Measurements from ENCODE around the gene GPR35. TPM values are rescaled to one million over a fixed set of nuclear protein-coding genes. Genes with fewer than 3 reads are reported as not detected.

Gene GPR35
- total RNA-seq, 1 experiment from 2014 or later, result 0.22 TPM

DNA sequence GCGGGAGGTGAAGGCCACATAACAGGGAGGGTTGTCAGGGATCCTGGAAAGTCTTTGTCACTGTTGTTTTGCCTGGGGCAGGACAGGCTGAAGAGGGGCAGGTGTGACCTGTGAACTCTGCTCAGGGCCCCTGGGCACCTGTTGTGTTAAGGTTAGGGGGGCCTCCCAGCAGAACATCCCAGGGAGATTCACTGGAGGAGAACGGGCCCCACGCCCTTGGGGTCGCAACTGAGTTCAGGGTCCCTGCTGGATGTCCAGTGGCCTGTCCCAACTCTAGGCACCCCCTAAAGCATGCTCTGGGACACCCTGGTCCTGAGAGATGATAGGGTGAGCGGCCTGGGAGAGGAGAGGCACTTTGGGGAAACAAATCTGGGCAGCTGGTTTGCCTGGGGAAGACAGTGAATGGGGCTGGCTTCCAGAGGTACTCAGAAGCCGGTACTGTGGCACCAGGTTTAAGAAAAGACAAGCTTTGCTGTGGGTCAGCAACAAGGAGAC, 22.9 kb downstream of the GPR35 start:
- Mint-ChIP-seq H3K9me3 (peaks cover 8% of the 10 kb centered on the region), H3K27me3 (ENCODE audit: low read depth) (peaks cover 3% of the 10 kb centered on the region)

More for the DNA sequence above, 22.9 kb downstream of the GPR35 start:
- H3K36me3 Mint-ChIP-seq, result no peaks in the 10 kb centered on the region
- no peak for TF ChIP-seq NR3C1 (CRISPR knock-in tag; conservative IDR thresholded peaks at IDR 0.05; ENCODE audit: low read depth)
- no peak for TF ChIP-seq ZNF138 (CRISPR knock-in tag; conservative IDR thresholded peaks at IDR 0.05)
- no peak for TF ChIP-seq ERG (CRISPR knock-in tag; IDR thresholded peaks at IDR 0.05)
- no peak for TF ChIP-seq PRRX2 (CRISPR knock-in tag; IDR thresholded peaks at IDR 0.05)
- TF ChIP-seq, protein P1, sequence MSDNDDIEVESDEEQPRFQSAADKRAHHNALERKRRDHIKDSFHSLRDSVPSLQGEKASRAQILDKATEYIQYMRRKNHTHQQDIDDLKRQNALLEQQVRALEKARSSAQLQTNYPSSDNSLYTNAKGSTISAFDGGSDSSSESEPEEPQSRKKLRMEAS (CRISPR knock-in tag; IDR thresholded peaks at IDR 0.05), result no peak
- no peak for TF ChIP-seq ZNF263 (CRISPR knock-in tag; IDR thresholded peaks at IDR 0.05; ENCODE audit: low read depth)
- TF ChIP-seq CBFB (CRISPR knock-in tag; IDR thresholded peaks at IDR 0.05; ENCODE audit: low read depth), result no peak
- TF ChIP-seq ATF2 (CRISPR knock-in tag; IDR thresholded peaks at IDR 0.05; ENCODE audit: borderline replicate concordance, low read depth), result no peak
- TF ChIP-seq, protein P2, sequence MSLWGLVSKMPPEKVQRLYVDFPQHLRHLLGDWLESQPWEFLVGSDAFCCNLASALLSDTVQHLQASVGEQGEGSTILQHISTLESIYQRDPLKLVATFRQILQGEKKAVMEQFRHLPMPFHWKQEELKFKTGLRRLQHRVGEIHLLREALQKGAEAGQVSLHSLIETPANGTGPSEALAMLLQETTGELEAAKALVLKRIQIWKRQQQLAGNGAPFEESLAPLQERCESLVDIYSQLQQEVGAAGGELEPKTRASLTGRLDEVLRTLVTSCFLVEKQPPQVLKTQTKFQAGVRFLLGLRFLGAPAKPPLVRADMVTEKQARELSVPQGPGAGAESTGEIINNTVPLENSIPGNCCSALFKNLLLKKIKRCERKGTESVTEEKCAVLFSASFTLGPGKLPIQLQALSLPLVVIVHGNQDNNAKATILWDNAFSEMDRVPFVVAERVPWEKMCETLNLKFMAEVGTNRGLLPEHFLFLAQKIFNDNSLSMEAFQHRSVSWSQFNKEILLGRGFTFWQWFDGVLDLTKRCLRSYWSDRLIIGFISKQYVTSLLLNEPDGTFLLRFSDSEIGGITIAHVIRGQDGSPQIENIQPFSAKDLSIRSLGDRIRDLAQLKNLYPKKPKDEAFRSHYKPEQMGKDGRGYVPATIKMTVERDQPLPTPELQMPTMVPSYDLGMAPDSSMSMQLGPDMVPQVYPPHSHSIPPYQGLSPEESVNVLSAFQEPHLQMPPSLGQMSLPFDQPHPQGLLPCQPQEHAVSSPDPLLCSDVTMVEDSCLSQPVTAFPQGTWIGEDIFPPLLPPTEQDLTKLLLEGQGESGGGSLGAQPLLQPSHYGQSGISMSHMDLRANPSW (CRISPR knock-in tag; conservative IDR thresholded peaks at IDR 0.05; ENCODE audit: low read depth), result no peak
- no peak for TF ChIP-seq FOXP1 (CRISPR knock-in tag; IDR thresholded peaks at IDR 0.05; ENCODE audit: borderline replicate concordance)
- no peak for TF ChIP-seq NFATC4 (CRISPR knock-in tag; IDR thresholded peaks at IDR 0.05)
- no peak for TF ChIP-seq MLX (CRISPR knock-in tag; IDR thresholded peaks at IDR 0.05)
- TF ChIP-seq ZNF396 (CRISPR knock-in tag; IDR thresholded peaks at IDR 0.05; ENCODE audit: borderline replicate concordance), result no peak
- no peak for TF ChIP-seq JAZF1 (CRISPR knock-in tag; IDR thresholded peaks at IDR 0.05)
- TF ChIP-seq ZNF219 (CRISPR knock-in tag; IDR thresholded peaks at IDR 0.05; ENCODE audit: borderline replicate concordance), result no peak
- TF ChIP-seq, protein P3, sequence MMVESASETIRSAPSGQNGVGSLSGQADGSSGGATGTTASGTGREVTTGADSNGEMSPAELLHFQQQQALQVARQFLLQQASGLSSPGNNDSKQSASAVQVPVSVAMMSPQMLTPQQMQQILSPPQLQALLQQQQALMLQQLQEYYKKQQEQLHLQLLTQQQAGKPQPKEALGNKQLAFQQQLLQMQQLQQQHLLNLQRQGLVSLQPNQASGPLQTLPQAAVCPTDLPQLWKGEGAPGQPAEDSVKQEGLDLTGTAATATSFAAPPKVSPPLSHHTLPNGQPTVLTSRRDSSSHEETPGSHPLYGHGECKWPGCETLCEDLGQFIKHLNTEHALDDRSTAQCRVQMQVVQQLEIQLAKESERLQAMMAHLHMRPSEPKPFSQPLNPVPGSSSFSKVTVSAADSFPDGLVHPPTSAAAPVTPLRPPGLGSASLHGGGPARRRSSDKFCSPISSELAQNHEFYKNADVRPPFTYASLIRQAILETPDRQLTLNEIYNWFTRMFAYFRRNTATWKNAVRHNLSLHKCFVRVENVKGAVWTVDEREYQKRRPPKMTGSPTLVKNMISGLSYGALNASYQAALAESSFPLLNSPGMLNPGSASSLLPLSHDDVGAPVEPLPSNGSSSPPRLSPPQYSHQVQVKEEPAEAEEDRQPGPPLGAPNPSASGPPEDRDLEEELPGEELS (CRISPR knock-in tag; IDR thresholded peaks at IDR 0.05), result no peak
- TF ChIP-seq ELF4 (CRISPR knock-in tag; IDR thresholded peaks at IDR 0.05; ENCODE audit: low read depth), result no peak
- TF ChIP-seq SMAD3 (CRISPR knock-in tag; IDR thresholded peaks at IDR 0.05; ENCODE audit: borderline replicate concordance), result no peak
- no peak for TF ChIP-seq ZNF423 (CRISPR knock-in tag; IDR thresholded peaks at IDR 0.05)
- TF ChIP-seq CREM (CRISPR knock-in tag; IDR thresholded peaks at IDR 0.05), result no peak
- H3K27ac Mint-ChIP-seq, result no peak overlapping the region
- CTCF ChIA-PET, result interaction anchor here (0.7 to 2.0 kb wide), 6 partner anchors 7 to 1108 kb away, joined by 3 to 16 read pairs (median 4); no protein-coding TSS in a partner anchor
- ATAC-seq, result no peak
- POLR2A ChIA-PET, result no interaction called here
- no peak for DNase-seq (ENCODE audit: low spot score)
- H3K4me3 Mint-ChIP-seq, result no peak overlapping the region
- peaks cover 3% of the 10 kb centered on the region; the same call in 1 of the 2 replicates for H3K4me1 Mint-ChIP-seq
